LNCAP (cell line): ENCODE results near the gene GALNT9.

ENCODE experiments used
- TF ChIP-seq, protein P1 (sequence below): fragments of 450-650 bp; IDR thresholded peaks from 2 replicates; pipeline ENCODE4 v1.5.1; 2017; ENCODE audit warnings: mild to moderate bottlenecking

GALNT9 gene

DNA sequence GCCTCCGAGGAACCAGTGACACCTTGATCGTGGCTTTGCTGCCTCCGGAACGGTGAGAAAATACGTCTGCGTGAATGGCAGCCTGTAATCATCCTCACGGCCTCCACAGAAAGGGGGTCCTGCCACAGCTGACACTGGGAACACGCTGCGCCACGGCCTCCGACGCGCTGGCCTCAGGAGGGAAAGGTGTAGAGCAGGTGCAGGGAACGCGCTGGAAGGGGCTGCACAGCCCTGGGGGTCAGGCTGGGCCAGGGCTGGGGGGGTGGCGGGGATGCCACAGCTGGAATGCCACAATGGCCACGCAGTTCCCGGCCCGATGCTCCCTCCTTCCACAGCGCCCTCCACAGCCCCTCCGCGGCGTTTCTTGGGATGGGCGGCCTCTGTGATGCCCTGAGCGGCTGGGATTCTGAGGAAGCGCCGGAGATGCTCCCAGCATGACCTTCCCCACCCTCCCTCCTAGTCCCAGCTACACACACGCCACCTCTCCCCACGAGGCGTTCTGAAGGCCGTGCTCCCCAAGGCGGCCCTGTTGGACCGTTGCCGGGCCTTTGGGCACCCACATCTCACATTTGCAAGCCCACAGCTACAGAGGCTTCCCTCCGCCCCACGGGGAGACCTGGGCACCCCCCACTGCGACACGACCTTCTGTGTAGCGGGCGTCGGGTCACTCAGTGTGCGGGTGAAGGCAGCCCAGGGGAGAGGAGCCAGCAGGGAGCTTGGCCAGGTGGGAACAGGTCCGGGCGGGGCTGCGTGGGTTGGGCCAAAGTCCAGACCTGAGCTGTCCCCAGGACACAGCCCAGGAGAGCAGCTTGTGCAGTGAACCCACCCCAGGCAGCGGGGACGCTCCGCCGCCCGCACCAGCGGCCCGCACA, 31.8 kb upstream of the GALNT9 start:
- TF ChIP-seq, protein P1, sequence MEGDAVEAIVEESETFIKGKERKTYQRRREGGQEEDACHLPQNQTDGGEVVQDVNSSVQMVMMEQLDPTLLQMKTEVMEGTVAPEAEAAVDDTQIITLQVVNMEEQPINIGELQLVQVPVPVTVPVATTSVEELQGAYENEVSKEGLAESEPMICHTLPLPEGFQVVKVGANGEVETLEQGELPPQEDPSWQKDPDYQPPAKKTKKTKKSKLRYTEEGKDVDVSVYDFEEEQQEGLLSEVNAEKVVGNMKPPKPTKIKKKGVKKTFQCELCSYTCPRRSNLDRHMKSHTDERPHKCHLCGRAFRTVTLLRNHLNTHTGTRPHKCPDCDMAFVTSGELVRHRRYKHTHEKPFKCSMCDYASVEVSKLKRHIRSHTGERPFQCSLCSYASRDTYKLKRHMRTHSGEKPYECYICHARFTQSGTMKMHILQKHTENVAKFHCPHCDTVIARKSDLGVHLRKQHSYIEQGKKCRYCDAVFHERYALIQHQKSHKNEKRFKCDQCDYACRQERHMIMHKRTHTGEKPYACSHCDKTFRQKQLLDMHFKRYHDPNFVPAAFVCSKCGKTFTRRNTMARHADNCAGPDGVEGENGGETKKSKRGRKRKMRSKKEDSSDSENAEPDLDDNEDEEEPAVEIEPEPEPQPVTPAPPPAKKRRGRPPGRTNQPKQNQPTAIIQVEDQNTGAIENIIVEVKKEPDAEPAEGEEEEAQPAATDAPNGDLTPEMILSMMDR: no peak

DNA sequence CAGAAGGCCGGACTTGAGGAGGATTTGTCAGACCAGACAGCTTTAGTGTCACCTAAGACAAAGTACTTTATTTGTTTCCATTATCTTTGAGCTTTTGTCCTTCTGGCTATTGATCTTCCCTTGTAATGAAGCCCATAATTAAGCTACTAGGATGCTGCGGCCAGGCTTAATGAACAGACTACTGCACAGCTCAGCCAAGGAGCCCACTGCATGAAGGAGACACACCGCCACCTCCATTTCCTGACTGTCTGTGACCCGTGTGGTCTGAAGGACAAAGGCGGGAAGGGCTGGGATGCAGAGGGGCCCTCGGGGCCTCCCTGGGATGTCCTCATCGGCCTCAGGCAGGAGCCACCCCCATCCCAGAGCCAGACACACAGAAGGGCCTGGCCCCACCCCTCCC, 31.0 kb upstream of the GALNT9 start:
- TF ChIP-seq, protein P1: no peak

DNA sequence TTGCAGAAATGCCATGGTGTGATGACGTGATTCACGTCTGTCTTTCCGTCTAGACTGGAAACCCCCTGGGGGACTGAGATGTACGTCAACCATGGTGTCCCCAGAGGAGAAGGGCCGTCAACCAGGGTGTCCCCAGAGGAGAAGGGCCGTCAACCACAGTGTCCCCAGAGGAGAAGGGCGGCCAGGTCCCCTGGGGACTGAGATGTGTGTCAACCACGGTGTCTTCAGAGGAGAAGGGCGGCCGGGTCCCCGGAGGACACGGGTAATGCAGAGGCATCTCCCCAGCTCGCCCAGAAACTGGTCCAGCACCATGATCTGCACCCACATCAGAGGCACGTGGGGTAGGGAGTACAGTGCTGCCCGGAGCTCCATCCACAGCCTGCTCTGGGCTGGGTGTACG, 30.6 kb upstream of the GALNT9 start:
- TF ChIP-seq, protein P1: no peak

DNA sequence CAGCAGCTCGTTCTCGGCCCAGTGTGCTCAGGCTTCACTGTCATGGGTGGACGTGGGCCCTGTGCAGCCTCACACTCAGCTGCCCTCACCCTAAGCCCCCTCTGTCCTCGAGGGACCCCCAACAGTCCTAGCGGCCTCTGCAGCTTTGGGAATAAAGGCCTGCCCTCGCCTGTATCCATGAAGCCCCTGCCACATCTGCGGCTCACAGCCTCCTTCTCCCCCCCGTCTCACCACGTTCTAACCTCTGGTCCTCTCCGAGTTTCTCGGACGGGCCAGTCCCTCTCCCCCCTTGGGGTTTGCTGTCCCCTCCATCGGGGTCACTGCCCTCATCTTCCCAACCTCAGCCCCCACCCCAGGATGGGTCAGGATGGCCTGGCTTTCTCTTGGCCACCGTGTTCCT, 30.2 kb upstream of the GALNT9 start:
- TF ChIP-seq, protein P1: no peak

DNA sequence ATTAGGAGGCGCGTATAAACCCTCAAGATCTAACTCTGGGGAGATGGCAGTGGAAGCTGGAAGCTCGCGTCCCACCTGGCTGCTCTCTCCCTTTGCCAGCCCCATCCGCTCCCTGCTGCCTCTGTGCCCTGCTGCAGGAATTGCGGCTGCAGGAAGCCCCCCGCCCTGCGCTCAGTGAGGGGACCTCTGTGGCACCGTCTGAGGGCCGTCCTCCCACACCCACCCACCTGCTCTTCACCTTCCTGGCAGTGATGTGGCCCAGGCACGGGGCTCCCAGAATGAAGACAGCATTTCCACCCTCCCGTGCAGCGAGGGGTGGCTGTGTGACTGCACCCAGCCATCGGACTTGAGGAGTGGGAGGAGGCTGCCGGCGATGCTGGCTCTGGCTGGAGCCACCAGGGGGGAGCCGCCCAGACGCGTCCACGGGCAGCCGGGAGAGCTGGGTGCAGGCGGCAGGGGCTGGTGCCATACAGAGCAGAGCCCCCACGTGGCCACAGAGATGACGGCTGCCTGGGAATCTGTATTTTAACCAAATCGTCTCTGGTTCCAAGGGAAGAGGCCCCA, 28.3 kb upstream of the GALNT9 start:
- TF ChIP-seq, protein P1: no peak

DNA sequence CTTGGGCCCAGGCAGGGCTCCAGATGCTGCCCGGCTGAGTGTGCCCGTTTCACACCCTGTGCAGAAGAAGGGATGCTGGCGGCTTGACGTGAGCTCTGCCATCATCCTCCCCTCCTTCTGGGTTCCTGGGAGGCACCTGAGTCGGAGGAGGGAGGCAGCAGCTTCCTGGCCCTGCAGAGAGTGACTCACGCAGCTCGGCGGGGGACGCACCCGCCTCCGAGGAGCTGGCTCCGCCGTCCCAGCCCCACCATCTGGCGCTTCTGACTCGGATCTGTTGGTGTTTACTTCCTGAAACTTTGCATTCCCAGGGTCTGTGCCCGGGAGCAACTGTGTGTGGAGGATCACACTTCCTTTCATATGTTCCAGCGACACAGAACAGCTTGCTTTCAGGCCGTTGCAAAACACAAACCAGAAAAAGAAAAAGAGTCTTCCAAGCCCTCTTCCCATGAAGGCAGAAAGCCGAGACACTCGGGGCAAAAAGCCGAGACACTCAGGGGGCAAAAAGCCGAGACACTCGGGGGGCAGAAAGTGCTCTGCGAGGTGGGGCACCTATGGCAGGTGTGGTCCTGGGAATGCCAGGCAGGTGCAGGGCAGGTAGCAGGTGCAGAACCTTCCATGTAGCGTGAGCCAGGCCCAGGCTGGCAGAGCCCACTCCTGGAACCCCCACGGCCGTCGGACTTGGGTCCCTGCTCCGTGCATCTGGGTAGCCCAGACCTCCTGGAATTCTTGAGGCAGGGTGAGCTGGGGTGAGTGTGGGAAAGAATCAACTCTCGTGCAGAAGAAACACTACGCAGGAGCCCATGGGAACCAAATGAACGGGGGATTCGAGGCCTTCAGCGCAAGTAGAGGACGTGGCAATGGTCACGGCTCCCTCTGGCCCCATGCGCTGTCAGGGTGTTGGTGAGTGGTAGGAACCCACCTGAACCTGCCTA, 27.6 kb upstream of the GALNT9 start:
- TF ChIP-seq, protein P1: no peak
